HL-60 (cell line): ENCODE data around the gene EPS8.

Experiments
- DNase-seq, 2 experiments: peaks; one replicate each; pipeline ENCODE4 v3.0.0-alpha.2; 2010 to 2020; ENCODE audit warnings: low read depth in 1 of 2, low spot score in 1 of 2
- H3K27ac ChIP-seq: fragments of 250-450 bp; sonication (Bioruptor Pico); replicated peaks from 2 replicates; pipeline ENCODE4 v1.5.1; 2020; ENCODE audit warnings: mild to moderate bottlenecking, moderate library complexity
- H3K27me3 ChIP-seq: fragments of 250-450 bp; sonication (Bioruptor Pico); 2 replicates; pipeline ENCODE4 v1.5.1; 2021; ENCODE audit warnings: mild to moderate bottlenecking, moderate library complexity; ENCODE audit not compliant: insufficient read depth, poor library complexity, severe bottlenecking
- H3K4me3 ChIP-seq: replicated peaks from 2 replicates; pipeline ENCODE4 v1.5.1; 2011; ENCODE audit warnings: mild to moderate bottlenecking, control low read depth, low read length; ENCODE audit not compliant: insufficient read depth
- GABPA ChIP-seq: IDR thresholded peaks from 2 replicates; pipeline ENCODE4 v1.6.1; 2012; ENCODE audit warnings: low read depth
- POLR2AphosphoS5 ChIP-seq: IDR thresholded peaks from 2 replicates; pipeline ENCODE4 v1.6.1; 2012; ENCODE audit warnings: low read depth
- SPI1 ChIP-seq: IDR thresholded peaks from 2 replicates; pipeline ENCODE4 v1.6.1; 2012; ENCODE audit warnings: low read depth, mild to moderate bottlenecking, borderline replicate concordance
- TF ChIP-seq, protein P1 (sequence below): IDR thresholded peaks from 2 replicates; pipeline ENCODE4 v1.6.1; 2012; ENCODE audit warnings: low read depth; ENCODE audit not compliant: insufficient replicate concordance
- TF ChIP-seq, protein P2 (sequence below): IDR thresholded peaks from one replicate; pipeline ENCODE4 v1.5.1; 2011; ENCODE audit warnings: low read length, control low read depth, inconsistent platforms; ENCODE audit not compliant: insufficient read depth

The EPS8 gene

DNA sequence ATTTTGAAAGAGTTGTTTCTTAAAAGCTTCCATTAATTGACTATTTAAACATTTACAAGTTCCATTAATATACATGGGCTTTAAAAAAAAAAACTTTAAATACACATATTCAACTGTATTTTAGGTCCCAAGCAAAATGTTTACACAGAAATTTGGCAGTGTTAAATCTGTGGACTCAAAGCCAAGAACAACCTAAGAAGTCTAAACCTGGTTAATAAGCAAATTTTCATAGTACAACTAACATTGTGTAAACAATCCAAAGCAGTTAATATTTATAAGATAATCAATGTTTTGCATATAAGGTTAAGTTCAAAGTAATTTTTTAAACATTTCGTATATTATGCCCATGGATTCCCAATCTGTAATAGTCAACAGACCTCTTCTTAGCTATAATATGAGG is 77.0 kb downstream of the EPS8 start:
- Histone ChIP-seq H3K27me3 (no peaks in the 10 kb centered on the region), H3K4me3 (no peak overlapping the region), H3K27ac (no peak overlapping the region)
- DNase-seq = no peak
- TF ChIP-seq, protein P1, sequence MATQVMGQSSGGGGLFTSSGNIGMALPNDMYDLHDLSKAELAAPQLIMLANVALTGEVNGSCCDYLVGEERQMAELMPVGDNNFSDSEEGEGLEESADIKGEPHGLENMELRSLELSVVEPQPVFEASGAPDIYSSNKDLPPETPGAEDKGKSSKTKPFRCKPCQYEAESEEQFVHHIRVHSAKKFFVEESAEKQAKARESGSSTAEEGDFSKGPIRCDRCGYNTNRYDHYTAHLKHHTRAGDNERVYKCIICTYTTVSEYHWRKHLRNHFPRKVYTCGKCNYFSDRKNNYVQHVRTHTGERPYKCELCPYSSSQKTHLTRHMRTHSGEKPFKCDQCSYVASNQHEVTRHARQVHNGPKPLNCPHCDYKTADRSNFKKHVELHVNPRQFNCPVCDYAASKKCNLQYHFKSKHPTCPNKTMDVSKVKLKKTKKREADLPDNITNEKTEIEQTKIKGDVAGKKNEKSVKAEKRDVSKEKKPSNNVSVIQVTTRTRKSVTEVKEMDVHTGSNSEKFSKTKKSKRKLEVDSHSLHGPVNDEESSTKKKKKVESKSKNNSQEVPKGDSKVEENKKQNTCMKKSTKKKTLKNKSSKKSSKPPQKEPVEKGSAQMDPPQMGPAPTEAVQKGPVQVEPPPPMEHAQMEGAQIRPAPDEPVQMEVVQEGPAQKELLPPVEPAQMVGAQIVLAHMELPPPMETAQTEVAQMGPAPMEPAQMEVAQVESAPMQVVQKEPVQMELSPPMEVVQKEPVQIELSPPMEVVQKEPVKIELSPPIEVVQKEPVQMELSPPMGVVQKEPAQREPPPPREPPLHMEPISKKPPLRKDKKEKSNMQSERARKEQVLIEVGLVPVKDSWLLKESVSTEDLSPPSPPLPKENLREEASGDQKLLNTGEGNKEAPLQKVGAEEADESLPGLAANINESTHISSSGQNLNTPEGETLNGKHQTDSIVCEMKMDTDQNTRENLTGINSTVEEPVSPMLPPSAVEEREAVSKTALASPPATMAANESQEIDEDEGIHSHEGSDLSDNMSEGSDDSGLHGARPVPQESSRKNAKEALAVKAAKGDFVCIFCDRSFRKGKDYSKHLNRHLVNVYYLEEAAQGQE = no peak

DNA sequence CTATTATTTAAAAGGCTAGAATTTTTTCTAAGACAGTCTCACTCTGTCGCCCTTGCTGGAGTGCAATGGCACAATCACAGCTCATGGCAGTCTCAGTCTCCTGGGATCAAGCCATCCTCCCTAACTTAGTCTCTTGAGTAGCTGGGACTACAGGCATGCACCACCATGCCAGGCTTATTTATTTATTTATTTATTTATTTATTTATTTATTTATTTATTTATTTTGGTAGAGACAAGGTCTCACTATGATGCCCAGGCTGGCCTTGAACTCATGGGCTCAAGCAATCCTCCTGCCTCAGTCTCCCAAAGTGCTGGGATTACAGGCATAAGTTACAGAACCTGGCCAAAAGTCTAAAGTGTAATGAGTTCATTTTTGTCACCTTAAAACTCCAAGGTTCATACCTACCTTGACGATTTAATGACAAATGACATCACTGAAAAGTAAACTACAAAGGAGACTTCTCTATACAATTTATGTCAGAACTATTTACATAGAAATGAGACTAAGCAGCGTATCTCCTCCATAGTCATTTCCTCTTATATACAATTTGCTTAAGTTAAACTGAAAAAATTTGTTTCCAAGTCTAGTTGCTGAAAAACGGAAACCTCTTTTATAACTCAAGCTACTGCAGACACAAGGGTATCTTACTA is 78.2 kb downstream of the EPS8 start:
- H3K4me3 ChIP-seq = no peak overlapping the region
- TF ChIP-seq GABPA (no peak), POLR2AphosphoS5 (no peak), SPI1 (no peak)
- TF ChIP-seq, protein P1 = no peak
- TF ChIP-seq, protein P2, sequence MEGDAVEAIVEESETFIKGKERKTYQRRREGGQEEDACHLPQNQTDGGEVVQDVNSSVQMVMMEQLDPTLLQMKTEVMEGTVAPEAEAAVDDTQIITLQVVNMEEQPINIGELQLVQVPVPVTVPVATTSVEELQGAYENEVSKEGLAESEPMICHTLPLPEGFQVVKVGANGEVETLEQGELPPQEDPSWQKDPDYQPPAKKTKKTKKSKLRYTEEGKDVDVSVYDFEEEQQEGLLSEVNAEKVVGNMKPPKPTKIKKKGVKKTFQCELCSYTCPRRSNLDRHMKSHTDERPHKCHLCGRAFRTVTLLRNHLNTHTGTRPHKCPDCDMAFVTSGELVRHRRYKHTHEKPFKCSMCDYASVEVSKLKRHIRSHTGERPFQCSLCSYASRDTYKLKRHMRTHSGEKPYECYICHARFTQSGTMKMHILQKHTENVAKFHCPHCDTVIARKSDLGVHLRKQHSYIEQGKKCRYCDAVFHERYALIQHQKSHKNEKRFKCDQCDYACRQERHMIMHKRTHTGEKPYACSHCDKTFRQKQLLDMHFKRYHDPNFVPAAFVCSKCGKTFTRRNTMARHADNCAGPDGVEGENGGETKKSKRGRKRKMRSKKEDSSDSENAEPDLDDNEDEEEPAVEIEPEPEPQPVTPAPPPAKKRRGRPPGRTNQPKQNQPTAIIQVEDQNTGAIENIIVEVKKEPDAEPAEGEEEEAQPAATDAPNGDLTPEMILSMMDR = no peak
- no peak for DNase-seq
- no peaks in the 10 kb centered on the region for H3K27me3 ChIP-seq
- H3K27ac ChIP-seq = no peak overlapping the region

DNA sequence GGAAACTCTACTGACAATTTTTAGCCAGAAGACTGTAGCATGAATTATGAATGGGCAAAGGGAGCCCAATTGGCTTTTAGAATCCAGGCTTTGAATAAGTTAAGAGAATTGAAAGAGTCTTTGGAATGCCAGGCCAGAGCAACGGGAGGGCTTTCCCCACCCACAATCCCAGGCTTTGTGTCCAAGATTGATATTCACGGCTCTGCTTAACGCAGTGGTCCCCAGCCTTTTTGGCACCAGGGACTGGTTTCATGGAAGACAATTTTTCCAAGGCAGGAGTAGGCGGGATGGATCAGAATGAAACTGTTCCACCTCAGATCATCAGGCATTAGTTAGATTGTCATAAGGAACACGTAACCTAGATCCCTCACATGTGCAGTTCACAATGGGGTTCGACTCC is 79.6 kb downstream of the EPS8 start:
- no peaks in the 10 kb centered on the region for H3K27me3 ChIP-seq
- TF ChIP-seq, protein P2 = no peak
- TF ChIP-seq SPI1 (no peak), POLR2AphosphoS5 (no peak), GABPA (no peak)
- TF ChIP-seq, protein P1 = no peak
- no peak for DNase-seq
- no peak overlapping the region for H3K4me3 ChIP-seq
- H3K27ac ChIP-seq = no peak overlapping the region
